ENCODE results near the gene ROBO2. TPM values are rescaled to one million over a fixed set of nuclear protein-coding genes. Genes with fewer than 3 reads are reported as not detected.

The ROBO2 gene
- total RNA-seq, 2 donors from 2014 or later = 9.8 to 9.9 TPM

DNA sequence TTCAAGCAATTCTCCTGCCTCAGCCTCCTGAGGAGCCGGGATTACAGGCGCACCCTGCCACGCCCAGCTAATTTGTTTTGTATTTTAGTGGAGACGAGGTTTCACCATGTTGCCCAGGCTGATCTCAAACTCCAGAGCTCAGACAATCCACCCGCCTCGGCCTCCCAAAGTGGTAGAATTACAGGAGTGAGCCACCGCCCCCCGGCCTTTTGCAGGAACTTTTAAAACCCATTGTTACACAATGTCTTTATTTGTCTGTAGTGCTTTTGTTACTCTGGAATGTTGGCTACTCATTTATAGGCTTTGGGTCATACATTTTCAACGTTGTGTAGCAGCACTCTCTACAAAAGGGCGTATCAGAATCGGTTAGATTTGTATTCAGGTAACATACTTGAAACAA, 499.1 kb downstream of the ROBO2 start:
- no peaks in the 10 kb centered on the region for H3K36me3 ChIP-seq
- no peaks in the 10 kb centered on the region for H3K27me3 ChIP-seq (replicated peaks; ENCODE audit: insufficient read depth)
- no peaks in the 10 kb centered on the region for H3K4me1 ChIP-seq (ENCODE audit: control insufficient read depth in 1 of 2, low read depth in 2 of 2)
- no peak overlapping the region for H3K27ac ChIP-seq
- H3K9me3 ChIP-seq = no peaks in the 10 kb centered on the region
- DNase-seq (ENCODE audit: low spot score) (no peak), ATAC-seq (ENCODE audit: insufficient number of reproducible peaks, low FRiP score, low read depth) (no peak)
- TF ChIP-seq, protein P1, sequence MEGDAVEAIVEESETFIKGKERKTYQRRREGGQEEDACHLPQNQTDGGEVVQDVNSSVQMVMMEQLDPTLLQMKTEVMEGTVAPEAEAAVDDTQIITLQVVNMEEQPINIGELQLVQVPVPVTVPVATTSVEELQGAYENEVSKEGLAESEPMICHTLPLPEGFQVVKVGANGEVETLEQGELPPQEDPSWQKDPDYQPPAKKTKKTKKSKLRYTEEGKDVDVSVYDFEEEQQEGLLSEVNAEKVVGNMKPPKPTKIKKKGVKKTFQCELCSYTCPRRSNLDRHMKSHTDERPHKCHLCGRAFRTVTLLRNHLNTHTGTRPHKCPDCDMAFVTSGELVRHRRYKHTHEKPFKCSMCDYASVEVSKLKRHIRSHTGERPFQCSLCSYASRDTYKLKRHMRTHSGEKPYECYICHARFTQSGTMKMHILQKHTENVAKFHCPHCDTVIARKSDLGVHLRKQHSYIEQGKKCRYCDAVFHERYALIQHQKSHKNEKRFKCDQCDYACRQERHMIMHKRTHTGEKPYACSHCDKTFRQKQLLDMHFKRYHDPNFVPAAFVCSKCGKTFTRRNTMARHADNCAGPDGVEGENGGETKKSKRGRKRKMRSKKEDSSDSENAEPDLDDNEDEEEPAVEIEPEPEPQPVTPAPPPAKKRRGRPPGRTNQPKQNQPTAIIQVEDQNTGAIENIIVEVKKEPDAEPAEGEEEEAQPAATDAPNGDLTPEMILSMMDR (IDR thresholded peaks at IDR 0.05) = no peak
- H3K4me3 ChIP-seq = no peak overlapping the region

DNA sequence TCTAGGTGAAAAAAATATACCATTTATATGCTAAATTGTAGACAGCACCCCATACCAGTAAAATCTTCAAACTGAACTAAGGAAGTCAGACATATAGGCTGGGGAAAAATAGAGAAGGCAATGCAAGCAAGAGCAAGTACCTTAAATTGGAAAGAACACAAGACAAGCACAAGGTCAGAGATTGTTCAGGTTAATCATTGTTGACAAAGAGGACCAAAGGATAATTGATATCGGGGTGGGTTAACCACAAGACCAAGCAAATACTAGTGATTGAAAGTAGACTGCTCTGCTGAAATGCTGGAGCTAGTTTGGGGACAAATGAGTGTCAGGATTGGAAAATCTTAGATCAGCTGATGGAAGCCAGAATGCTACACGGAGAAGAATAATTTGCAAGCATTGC, 499.8 kb downstream of the ROBO2 start:
- Histone ChIP-seq H3K27ac (no peak overlapping the region), H3K9me3 (no peaks in the 10 kb centered on the region)
- ATAC-seq (ENCODE audit: insufficient number of reproducible peaks, low FRiP score, low read depth) = no peak

DNA sequence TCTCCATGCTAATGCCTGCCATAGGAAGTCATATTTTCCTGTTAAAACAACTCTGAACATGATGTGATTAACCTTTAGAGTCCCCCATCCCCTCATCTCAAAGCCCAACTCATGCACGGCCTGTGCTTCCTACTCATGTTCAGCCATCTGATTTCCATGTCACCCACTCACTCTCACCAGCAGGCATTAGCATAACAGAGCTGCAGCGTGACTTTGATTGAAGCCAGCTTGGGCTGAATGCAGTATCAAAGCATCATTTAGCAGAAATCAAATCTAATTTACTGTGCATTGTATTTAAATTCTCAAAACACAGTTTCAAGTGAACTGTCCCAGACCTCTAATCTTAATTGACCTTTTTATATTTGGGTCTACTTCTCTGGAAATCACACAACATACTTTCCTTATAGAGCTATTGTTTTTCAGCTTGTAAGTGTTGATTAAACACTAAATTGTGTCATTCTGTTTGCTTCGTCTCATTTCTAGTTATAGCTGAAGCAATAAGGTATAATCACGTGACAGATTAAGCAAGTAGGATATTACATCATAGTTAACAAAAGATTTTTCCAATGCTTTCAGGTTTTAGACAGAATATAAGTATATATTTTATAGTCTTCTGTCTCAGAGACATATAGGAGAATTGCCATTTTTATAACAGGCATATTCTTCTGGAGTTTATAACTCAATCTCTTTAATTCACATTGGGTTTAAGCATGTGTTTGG, 501.5 kb downstream of the ROBO2 start:
- DNase-seq (ENCODE audit: low spot score) (no peak), ATAC-seq (ENCODE audit: insufficient number of reproducible peaks, low FRiP score, low read depth) (no peak)
- H3K27me3 ChIP-seq (replicated peaks; ENCODE audit: insufficient read depth) = no peaks in the 10 kb centered on the region
- H3K27ac ChIP-seq = no peak overlapping the region
- no peaks in the 10 kb centered on the region for H3K4me1 ChIP-seq (ENCODE audit: control insufficient read depth in 1 of 2, low read depth in 2 of 2)
- no peak overlapping the region for H3K4me3 ChIP-seq
- no peaks in the 10 kb centered on the region for H3K9me3 ChIP-seq
- H3K36me3 ChIP-seq = no peaks in the 10 kb centered on the region
- TF ChIP-seq, protein P1 (IDR thresholded peaks at IDR 0.05) = no peak

More for the DNA sequence above, 499.8 kb downstream of the ROBO2 start:
- Histone ChIP-seq H3K36me3 (no peaks in the 10 kb centered on the region), H3K4me3 (no peak overlapping the region), H3K4me1 (ENCODE audit: control insufficient read depth in 1 of 2, low read depth in 2 of 2) (no peaks in the 10 kb centered on the region), H3K27me3 (replicated peaks; ENCODE audit: insufficient read depth) (no peaks in the 10 kb centered on the region)
- no peak for DNase-seq (ENCODE audit: low spot score)
- TF ChIP-seq, protein P1 (IDR thresholded peaks at IDR 0.05) = no peak

DNA sequence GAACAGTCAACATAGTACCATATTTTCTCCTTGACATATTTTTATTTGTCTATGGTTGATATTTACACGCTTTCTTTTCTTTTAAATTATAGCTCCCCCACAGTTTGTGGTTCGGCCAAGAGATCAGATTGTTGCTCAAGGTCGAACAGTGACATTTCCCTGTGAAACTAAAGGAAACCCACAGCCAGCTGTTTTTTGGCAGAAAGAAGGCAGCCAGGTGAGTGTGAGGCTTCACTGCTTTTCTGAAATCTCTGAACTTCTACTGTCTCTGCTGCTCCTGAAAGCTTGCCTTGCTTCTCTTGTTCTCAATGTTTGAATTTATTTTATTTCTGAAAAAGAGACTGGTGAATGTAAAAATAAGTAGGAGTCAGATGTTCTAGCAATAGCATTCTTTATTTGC, 506.3 kb downstream of the ROBO2 start:
- no peak for DNase-seq (ENCODE audit: low spot score)
- Histone ChIP-seq H3K9me3 (no peaks in the 10 kb centered on the region), H3K27ac (no peak overlapping the region), H3K4me3 (no peak overlapping the region), H3K36me3 (no peaks in the 10 kb centered on the region), H3K27me3 (replicated peaks; ENCODE audit: insufficient read depth) (no peaks in the 10 kb centered on the region), H3K4me1 (ENCODE audit: control insufficient read depth in 1 of 2, low read depth in 2 of 2) (no peaks in the 10 kb centered on the region)
- no peak for ATAC-seq (ENCODE audit: insufficient number of reproducible peaks, low FRiP score, low read depth)
- TF ChIP-seq, protein P1 (IDR thresholded peaks at IDR 0.05) = no peak

DNA sequence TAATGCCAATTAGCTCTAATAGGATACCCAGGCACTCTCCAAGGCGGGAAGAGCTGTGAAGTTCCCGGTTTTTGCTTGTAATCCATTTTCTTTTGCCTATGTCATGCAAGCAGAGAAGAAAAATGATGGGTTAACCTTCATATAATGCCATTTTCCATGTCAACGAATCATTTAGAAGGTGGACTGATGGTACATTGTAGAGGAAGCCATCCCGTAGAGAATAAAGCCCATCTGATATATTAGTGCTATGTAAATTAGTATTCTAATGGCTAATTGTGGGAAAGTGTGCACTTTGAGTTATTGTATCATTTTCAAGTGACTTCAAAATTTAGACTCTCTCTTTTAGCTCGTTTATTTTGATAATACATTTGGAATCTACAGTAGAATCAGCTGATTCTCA, 509.1 kb downstream of the ROBO2 start:
- DNase-seq (ENCODE audit: low spot score) (no peak), ATAC-seq (ENCODE audit: insufficient number of reproducible peaks, low FRiP score, low read depth) (no peak)
- Histone ChIP-seq H3K4me1 (ENCODE audit: control insufficient read depth in 1 of 2, low read depth in 2 of 2) (no peaks in the 10 kb centered on the region), H3K4me3 (no peak overlapping the region), H3K36me3 (no peaks in the 10 kb centered on the region), H3K27ac (no peak overlapping the region), H3K9me3 (no peaks in the 10 kb centered on the region), H3K27me3 (replicated peaks; ENCODE audit: insufficient read depth) (no peaks in the 10 kb centered on the region)
- TF ChIP-seq, protein P1 (IDR thresholded peaks at IDR 0.05) = no peak
